Mesodermal cell (in vitro differentiated cells): ENCODE measurements around the gene GARIN5B.

Experiments used
- H3K27ac ChIP-seq: 2 replicates; pipeline ENCODE4 v1.7.0; 2013; ENCODE audit warnings: mild to moderate bottlenecking, low read depth, low read length, moderate library complexity; ENCODE audit not compliant: severe bottlenecking
- H3K36me3 ChIP-seq: 2 replicates; pipeline ENCODE4 v1.7.1; 2013; ENCODE audit warnings: mild to moderate bottlenecking, low read length, moderate library complexity; ENCODE audit not compliant: control insufficient read depth, insufficient read depth
- H3K4me1 ChIP-seq: one replicate; pipeline ENCODE4 v1.7.1; 2013; ENCODE audit warnings: mild to moderate bottlenecking, low read length; ENCODE audit not compliant: insufficient read depth, control insufficient read depth, poor library complexity, severe bottlenecking
- H3K4me3 ChIP-seq: 2 replicates; pipeline ENCODE4 v1.7.0; 2013; ENCODE audit warnings: low read length, control low read depth, mild to moderate bottlenecking; ENCODE audit not compliant: insufficient read depth, poor library complexity, severe bottlenecking; ENCODE audit errors: extremely low read depth
- H3K9me3 ChIP-seq: 2 replicates; pipeline ENCODE4 v1.7.1; 2013; ENCODE audit warnings: mild to moderate bottlenecking, low read length, moderate library complexity; ENCODE audit not compliant: control insufficient read depth
- WGBS, 2 experiments: methylation state at CpG; one replicate each; pipeline ENCODE4 v1.1.5; 2013; ENCODE audit warnings: missing lambda C conversion rate in 2 of 2; ENCODE audit not compliant: insufficient coverage in 2 of 2; 5-methylcytosine and 5-hydroxymethylcytosine counted together

Gene GARIN5B

DNA sequence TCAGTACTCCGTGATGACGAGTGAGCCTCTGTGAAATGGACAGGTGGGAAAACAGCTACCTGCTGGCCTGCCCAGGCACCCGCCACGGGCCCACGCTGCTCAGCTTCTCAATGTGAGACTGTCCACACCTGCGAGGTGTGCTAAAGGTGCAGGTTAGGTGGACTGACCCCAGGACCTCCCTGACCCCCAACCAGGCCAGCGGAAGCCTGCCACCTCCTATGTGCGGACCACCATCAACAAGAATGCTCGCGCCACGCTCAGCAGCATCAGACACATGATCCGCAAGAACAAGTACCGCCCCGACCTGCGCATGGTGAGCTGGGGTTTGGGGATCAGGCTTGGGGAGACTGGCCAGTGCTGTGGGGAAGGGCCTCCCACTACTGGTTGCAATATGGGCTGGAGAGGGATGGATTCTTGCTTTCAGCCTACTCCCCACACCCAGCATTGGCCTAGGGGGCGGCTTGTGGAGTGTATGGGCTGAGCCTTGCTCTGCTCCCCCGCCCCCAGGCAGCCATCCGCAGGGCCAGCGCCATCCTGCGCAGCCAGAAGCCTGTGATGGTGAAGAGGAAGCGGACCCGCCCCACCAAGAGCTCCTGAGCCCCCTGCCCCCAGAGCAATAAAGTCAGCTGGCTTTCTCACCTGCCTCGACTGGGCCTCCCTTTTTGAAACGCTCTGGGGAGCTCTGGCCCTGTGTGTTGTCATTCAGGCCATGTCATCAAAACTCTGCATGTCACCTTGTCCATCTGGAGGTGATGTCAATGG lies 24.9 kb upstream of the GARIN5B start:
- Histone ChIP-seq H3K36me3 (peaks cover 49% of the 10 kb centered on the region), H3K4me3 (peak overlapping the region; percentile 97), H3K4me1 (peaks cover 40% of the 10 kb centered on the region), H3K9me3 (no peaks in the 10 kb centered on the region), H3K27ac (no peak overlapping the region)
- 96% methylated on average over 15 to 20 of the region's 24 CpGs for WGBS, 2 experiments

DNA sequence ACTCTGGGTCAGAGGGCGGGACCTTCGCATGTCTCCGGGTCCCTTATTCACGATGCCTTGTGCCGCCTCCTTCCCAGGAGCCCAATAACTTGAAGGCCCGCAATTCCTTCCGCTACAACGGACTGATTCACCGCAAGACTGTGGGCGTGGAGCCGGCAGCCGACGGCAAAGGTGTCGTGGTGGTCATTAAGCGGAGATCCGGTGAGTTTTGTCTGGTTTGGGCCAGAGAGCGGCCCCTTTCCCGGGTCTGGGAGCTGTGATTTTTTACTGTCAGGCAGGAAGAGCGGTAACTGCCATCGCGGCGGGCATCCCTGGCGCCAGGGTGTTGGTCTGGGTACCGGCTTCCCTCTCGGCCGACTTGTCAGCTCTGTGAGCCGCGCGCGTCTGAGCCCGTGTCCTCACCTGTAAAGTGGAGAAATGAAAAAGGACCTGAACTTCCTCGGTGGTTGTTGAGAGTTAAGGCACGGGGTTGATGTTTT lies 23.5 kb upstream of the GARIN5B start:
- Histone ChIP-seq H3K36me3 (peaks cover 49% of the 10 kb centered on the region), H3K4me1 (peaks cover 38% of the 10 kb centered on the region), H3K4me3 (peak overlapping the region; percentile 97), H3K27ac (no peak overlapping the region), H3K9me3 (no peaks in the 10 kb centered on the region)
- WGBS, 2 experiments, result 5 to 7% methylated on average over 31 to 33 of the region's 33 CpGs

DNA sequence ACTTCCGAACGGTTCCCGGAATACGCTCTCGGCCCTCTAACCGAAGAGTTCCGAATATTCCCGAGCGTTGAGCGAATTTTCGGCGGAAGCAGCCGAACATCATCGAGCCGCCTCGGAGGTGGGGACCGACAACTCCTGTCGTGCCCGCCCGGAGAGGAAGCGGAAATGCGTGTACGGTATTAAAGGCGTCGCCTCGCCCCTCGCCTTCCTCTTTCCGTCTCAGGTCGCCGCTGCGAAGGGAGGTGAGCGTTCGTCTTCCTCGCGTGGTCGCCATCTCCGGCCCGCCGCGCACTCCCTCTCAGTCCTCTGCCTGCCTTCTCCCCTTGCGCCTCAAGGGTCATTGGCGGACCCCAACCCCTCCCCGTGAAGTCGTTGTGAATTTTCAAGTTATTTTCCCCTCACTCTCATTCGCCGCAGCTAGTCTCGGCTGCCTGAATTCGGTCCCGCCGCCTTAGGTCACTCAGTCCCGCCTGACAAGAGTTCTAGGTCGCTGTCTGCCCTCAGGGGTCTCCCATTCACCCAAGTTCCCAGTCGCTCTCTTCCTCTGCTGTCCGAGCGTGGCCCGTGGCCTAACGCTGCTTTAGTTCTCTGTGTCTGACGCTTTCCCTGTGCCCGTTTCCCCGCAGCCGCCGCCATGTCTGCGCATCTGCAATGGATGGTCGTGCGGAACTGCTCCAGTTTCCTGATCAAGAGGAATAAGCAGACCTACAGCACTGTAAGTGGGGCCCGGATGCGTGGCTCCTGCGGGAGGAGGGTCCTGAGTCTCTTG lies 22.8 kb upstream of the GARIN5B start, which contains the start of gene RPL28:
Gene RPL28, plus strand, starts transcription at position 209 of the 769 bp plus-strand sequence. Its CDS starts 426 bp downstream, at position 635.
- WGBS, 2 experiments, result 0% methylated on average over 58 to 65 of the region's 68 CpGs
- H3K27ac ChIP-seq, result peak within 1 kb of the TSS; percentile 92

GRCh38 chr19:55384920-55385723 lies 22.1 kb upstream of the GARIN5B start:
- Histone ChIP-seq H3K36me3 (peaks cover 38% of the 10 kb centered on the region), H3K9me3 (no peaks in the 10 kb centered on the region), H3K4me3 (peak overlapping the region; percentile 97), H3K4me1 (peaks cover 38% of the 10 kb centered on the region), H3K27ac (peak overlapping the region; percentile 92)
- WGBS, 2 experiments, result 10% methylated on average over 27 to 33 of the region's 34 CpGs

More for the DNA sequence above, 22.8 kb upstream of the GARIN5B start, which contains the start of gene RPL28:
- Histone ChIP-seq H3K4me3 (peak within 1 kb of the TSS; percentile 97), H3K4me1 (peaks cover 38% of the 10 kb centered on the region), H3K9me3 (no peaks in the 10 kb centered on the region), H3K36me3 (peaks cover 45% of the 10 kb centered on the region)

- peaks cover 31% of the 10 kb centered on the region for H3K36me3 ChIP-seq
- peaks cover 32% of the 10 kb centered on the region for H3K4me1 ChIP-seq
- WGBS, 2 experiments, result 40 to 45% methylated on average over 71 to 72 of the region's 72 CpGs
Observed at GRCh38 chr19:55384131-55384919, 21.3 kb upstream of the GARIN5B start, which contains the start of gene TMEM238. TSS of gene TMEM238 (minus strand) at chr19:55384292. CDS start at chr19:55384259, 33 bp downstream.

DNA sequence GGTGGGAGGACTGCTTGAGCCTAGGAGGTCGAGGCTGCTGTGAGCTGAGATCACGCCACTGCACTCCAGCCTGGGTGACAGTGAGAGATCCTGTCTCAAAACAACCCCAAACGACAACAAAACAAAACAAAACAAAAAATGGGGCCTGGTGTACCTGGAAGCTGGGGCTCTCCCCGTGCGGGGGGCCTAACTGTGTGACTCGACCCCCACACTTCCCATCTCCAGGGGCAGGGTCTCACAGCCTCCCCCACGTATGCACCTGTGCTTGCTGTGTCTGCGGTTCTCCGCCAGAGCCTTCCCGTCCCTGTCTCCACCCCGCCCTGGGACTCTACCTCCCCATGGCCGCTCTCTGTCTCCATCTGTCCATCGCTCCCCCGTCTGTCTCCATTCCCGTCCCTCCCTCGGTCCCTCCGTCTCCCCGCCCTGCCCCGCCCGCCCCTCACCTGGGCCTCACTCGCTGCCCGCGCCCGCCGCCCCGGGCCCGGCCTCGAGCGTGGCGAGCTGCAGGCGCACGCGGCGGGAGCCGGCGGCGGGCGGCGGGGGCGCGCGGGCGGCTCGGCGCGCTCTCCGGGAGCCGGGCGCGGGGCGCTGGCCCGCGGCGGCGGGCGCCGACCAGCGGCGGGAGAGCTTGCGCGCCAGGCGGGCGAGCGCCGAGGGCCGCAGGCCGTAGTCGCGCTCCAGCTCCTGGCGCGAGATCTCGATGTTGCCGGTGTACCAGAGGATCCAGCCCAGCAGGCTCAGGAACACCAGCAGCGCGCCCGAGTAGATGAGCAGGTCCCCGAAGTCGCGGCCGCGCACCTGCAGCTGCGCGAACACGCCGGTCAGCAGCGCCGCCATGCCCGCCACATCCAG lies 20.4 kb upstream of the GARIN5B start:
- Histone ChIP-seq H3K4me3 (peak overlapping the region; percentile 97), H3K36me3 (peaks cover 22% of the 10 kb centered on the region), H3K9me3 (no peaks in the 10 kb centered on the region), H3K27ac (no peak overlapping the region), H3K4me1 (peaks cover 28% of the 10 kb centered on the region)
- WGBS, 2 experiments, result 5 to 6% methylated on average over 49 to 78 of the region's 88 CpGs

More at GRCh38 chr19:55384131-55384919, 21.3 kb upstream of the GARIN5B start, which contains the start of gene TMEM238:
- Histone ChIP-seq H3K4me3 (peak within 1 kb of the TSS; percentile 97), H3K27ac (peak within 1 kb of the TSS; percentile 92), H3K9me3 (no peaks in the 10 kb centered on the region)

GRCh38 chr19:55382522-55383054 lies 19.5 kb upstream of the GARIN5B start:
- H3K4me1 ChIP-seq, result peaks cover 19% of the 10 kb centered on the region
- H3K4me3 ChIP-seq, result no peak overlapping the region
- peaks cover 13% of the 10 kb centered on the region for H3K36me3 ChIP-seq
- H3K27ac ChIP-seq, result no peak overlapping the region
- 100% methylated on average over 2 of the region's 3 CpGs for WGBS, 2 experiments
- no peaks in the 10 kb centered on the region for H3K9me3 ChIP-seq

DNA sequence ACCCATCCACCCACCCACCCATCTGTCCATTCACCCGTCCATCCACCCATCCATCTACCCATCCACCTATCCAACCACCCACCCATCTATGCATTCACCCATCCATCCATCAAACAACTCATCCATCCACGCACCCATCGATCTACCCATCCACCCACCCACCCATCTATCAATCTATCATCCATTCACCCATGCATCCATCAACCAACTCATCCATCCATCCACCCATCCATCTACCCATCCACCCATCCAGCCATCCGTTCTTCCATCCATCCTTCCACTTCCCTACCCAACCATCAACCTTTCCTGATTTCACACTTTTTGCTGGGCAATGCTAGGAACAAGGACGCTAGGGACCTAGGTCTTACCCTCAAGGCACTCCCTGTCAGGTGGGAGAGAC lies 19.0 kb upstream of the GARIN5B start:
- 91 to 97% methylated on average over 4 to 5 of the region's 5 CpGs for WGBS, 2 experiments
- Histone ChIP-seq H3K4me1 (peaks cover 13% of the 10 kb centered on the region), H3K4me3 (no peak overlapping the region), H3K27ac (no peak overlapping the region), H3K9me3 (no peaks in the 10 kb centered on the region), H3K36me3 (peaks cover 7% of the 10 kb centered on the region)

DNA sequence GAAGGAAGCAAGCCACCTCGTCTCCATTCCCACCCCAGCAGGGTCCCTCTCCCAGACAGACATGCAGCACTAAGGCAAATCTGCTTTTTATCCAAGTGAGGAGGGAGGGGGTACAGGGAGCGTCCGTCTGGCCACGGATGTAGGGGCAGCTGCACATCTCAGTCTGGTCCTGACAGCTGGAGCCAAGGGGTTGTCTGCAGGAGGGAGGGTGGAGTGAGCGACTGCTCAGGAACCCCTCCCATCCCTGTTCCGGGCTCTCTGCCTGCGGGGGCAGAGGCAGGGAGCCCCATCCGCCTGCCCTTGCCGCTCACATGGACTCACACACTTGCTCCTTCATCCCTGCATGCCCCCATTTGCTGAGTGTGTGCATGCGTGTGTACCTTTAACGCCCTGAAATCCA lies 16.1 kb upstream of the GARIN5B start:
- Histone ChIP-seq H3K36me3 (no peaks in the 10 kb centered on the region), H3K9me3 (no peaks in the 10 kb centered on the region), H3K4me3 (no peak overlapping the region), H3K4me1 (peaks cover 28% of the 10 kb centered on the region), H3K27ac (no peak overlapping the region)
- 66 to 81% methylated on average over 3 to 10 of the region's 11 CpGs for WGBS, 2 experiments
